Mesenchymal stem cell (in vitro differentiated cells and primary cell): ENCODE data around the gene QRFPR.

Experiments
- DNase-seq: peaks from one replicate; pipeline ENCODE4 v3.0.0-alpha.2; 2013
- H2AFZ ChIP-seq: one replicate; pipeline ENCODE4 v1.6.1; 2013; ENCODE audit warnings: low read depth, mild to moderate bottlenecking, control low read depth, inconsistent platforms, low read length, moderate library complexity
- H2AK5ac ChIP-seq: 2 replicates; pipeline ENCODE4 v1.6.1; 2013; ENCODE audit warnings: low read length, moderate library complexity, mild to moderate bottlenecking, inconsistent platforms; ENCODE audit not compliant: severe bottlenecking
- H2BK120ac ChIP-seq: one replicate; pipeline ENCODE4 v1.6.1; 2013; ENCODE audit warnings: low read depth, mild to moderate bottlenecking, inconsistent platforms, low read length, moderate library complexity
- H2BK12ac ChIP-seq, 2 experiments: one replicate each; pipeline ENCODE4 v1.6.1; 2013; ENCODE audit warnings: inconsistent platforms in 2 of 2, low read length in 2 of 2, mild to moderate bottlenecking in 2 of 2, moderate library complexity in 2 of 2, control low read depth in 1 of 2
- H2BK15ac ChIP-seq: one replicate; pipeline ENCODE4 v1.6.1; 2013; ENCODE audit warnings: mild to moderate bottlenecking, low read depth, inconsistent platforms; ENCODE audit not compliant: poor library complexity, severe bottlenecking
- H2BK5ac ChIP-seq: 2 replicates; pipeline ENCODE4 v1.6.1; 2013; ENCODE audit warnings: low read depth, mild to moderate bottlenecking, low read length, control low read depth, inconsistent platforms; ENCODE audit not compliant: poor library complexity, severe bottlenecking
- H3K14ac ChIP-seq, 2 experiments: one replicate each; pipeline ENCODE4 v1.6.1; 2013; ENCODE audit warnings: inconsistent platforms in 2 of 2, low read length in 2 of 2, control low read depth in 1 of 2, mild to moderate bottlenecking in 1 of 2, moderate library complexity in 1 of 2
- H3K18ac ChIP-seq, 2 experiments: one replicate each; pipeline ENCODE4 v1.6.1; 2013; ENCODE audit warnings: inconsistent platforms in 2 of 2, low read length in 2 of 2, control low read depth in 1 of 2, low read depth in 1 of 2, mild to moderate bottlenecking in 1 of 2
- H3K23ac ChIP-seq, 2 experiments: one replicate each; pipeline ENCODE4 v1.6.1; 2013; ENCODE audit warnings: inconsistent platforms in 2 of 2, low read length in 2 of 2, mild to moderate bottlenecking in 2 of 2, moderate library complexity in 2 of 2, control low read depth in 1 of 2
- H3K27ac ChIP-seq: 2 replicates; pipeline ENCODE4 v1.5.1; 2013; ENCODE audit warnings: mild to moderate bottlenecking, moderate library complexity, low read length, control low read depth, inconsistent platforms; ENCODE audit not compliant: poor library complexity, severe bottlenecking
- H3K27me3 ChIP-seq, 2 experiments: 2 replicates each; pipeline versions ENCODE4 v1.6.1 to v1.7.0; 2013; ENCODE audit warnings: low read length in 2 of 2, mild to moderate bottlenecking in 2 of 2, moderate library complexity in 2 of 2, control low read depth in 1 of 2, inconsistent platforms in 1 of 2; ENCODE audit not compliant: control insufficient read depth in 1 of 2, insufficient read depth in 1 of 2
- H3K36me3 ChIP-seq, 2 experiments: 2 replicates each; pipeline versions ENCODE4 v1.6.1 to v1.7.0; 2013; ENCODE audit warnings: low read length in 2 of 2, control low read depth in 1 of 2, inconsistent platforms in 1 of 2, low read depth in 1 of 2, mild to moderate bottlenecking in 1 of 2; ENCODE audit not compliant: insufficient read depth in 2 of 2, control insufficient read depth in 1 of 2
- H3K4ac ChIP-seq, 2 experiments: one replicate each; pipeline ENCODE4 v1.6.1; 2013; ENCODE audit warnings: inconsistent platforms in 2 of 2, low read length in 2 of 2, mild to moderate bottlenecking in 2 of 2, moderate library complexity in 2 of 2, control low read depth in 1 of 2, low read depth in 1 of 2
- H3K4me1 ChIP-seq: 2 replicates; pipeline ENCODE4 v1.6.1; 2013; ENCODE audit warnings: low read depth, low read length, control low read depth; ENCODE audit not compliant: control insufficient read depth, insufficient read depth
- H3K4me2 ChIP-seq: 2 replicates; pipeline ENCODE4 v1.6.1; 2013; ENCODE audit warnings: low read length, mild to moderate bottlenecking, inconsistent platforms; ENCODE audit not compliant: poor library complexity, severe bottlenecking
- H3K4me3 ChIP-seq, 2 experiments: 2 replicates each; pipeline versions ENCODE4 v1.5.1 to v1.7.0; 2013; ENCODE audit warnings: low read length in 2 of 2, mild to moderate bottlenecking in 2 of 2, control low read depth in 1 of 2, low read depth in 1 of 2; ENCODE audit not compliant: insufficient read depth in 1 of 2
- H3K79me1 ChIP-seq: replicated peaks from 2 replicates; pipeline ENCODE4 v1.6.1; 2013; ENCODE audit warnings: mild to moderate bottlenecking, control low read depth, low read length, inconsistent platforms; ENCODE audit not compliant: poor library complexity, severe bottlenecking
- H3K9ac ChIP-seq: 2 replicates; pipeline ENCODE4 v1.7.0; 2013; ENCODE audit warnings: mild to moderate bottlenecking, low read length, moderate library complexity
- H3K9me3 ChIP-seq: 2 replicates; pipeline ENCODE4 v1.7.0; 2013; ENCODE audit warnings: mild to moderate bottlenecking, low read length; ENCODE audit not compliant: control insufficient read depth
- H4K8ac ChIP-seq: one replicate; pipeline ENCODE4 v1.6.1; 2013; ENCODE audit warnings: inconsistent platforms, mild to moderate bottlenecking, low read length, moderate library complexity
- H4K91ac ChIP-seq: one replicate; pipeline ENCODE4 v1.6.1; 2013; ENCODE audit warnings: mild to moderate bottlenecking, low read length, inconsistent platforms
- WGBS: methylation state at CpG from one replicate; pipeline ENCODE4 v1.1.7; 2013; ENCODE audit warnings: mixed read lengths; 5-methylcytosine and 5-hydroxymethylcytosine counted together

QRFPR gene

GRCh38 chr4:121376556-121376955 is 4.3 kb downstream of the QRFPR start:
- Histone ChIP-seq H3K4me3 (no peak overlapping the region), H2BK5ac (no peak overlapping the region), H3K36me3 (no peaks in the 10 kb centered on the region), H3K23ac (no peak overlapping the region), H3K27ac (no peak overlapping the region), H3K9ac (no peak overlapping the region), H3K4me1 (peaks cover 11% of the 10 kb centered on the region), H2AFZ (no peak overlapping the region), H3K14ac (no peak overlapping the region), H4K8ac (no peak overlapping the region), H3K4ac (no peak overlapping the region), H2BK120ac (no peak overlapping the region), H3K27me3 (peaks cover 7 to 30% of the 10 kb centered on the region in 2 experiments), H2AK5ac (no peak overlapping the region), H3K18ac (no peak overlapping the region), H3K9me3 (no peaks in the 10 kb centered on the region), H2BK15ac (no peak overlapping the region), H4K91ac (no peak overlapping the region), H3K79me1 (no peaks in the 10 kb centered on the region), H3K4me2 (no peak overlapping the region), H2BK12ac (no peak overlapping the region)
- WGBS: 85% methylated on average over 2 of the region's 2 CpGs
- DNase-seq: no peak

GRCh38 chr4:121376097-121376496 is 4.7 kb downstream of the QRFPR start:
- H3K4ac ChIP-seq: no peak overlapping the region
- H3K79me1 ChIP-seq: no peaks in the 10 kb centered on the region
- no peak overlapping the region for H3K14ac ChIP-seq
- H3K4me3 ChIP-seq: no peak overlapping the region
- H3K36me3 ChIP-seq: no peaks in the 10 kb centered on the region
- H2BK120ac ChIP-seq: no peak overlapping the region
- H3K18ac ChIP-seq: no peak overlapping the region
- no peak overlapping the region for H3K27ac ChIP-seq
- H3K9ac ChIP-seq: no peak overlapping the region
- no peak overlapping the region for H2BK5ac ChIP-seq
- H2AFZ ChIP-seq: no peak overlapping the region
- H2BK15ac ChIP-seq: no peak overlapping the region
- no peak overlapping the region for H4K91ac ChIP-seq
- no peaks in the 10 kb centered on the region for H3K9me3 ChIP-seq
- no peak overlapping the region for H3K4me2 ChIP-seq
- no peak for DNase-seq
- peaks cover 11% of the 10 kb centered on the region for H3K4me1 ChIP-seq
- no peak overlapping the region for H2AK5ac ChIP-seq
- WGBS: 55% methylated on average over 1 of the region's 1 CpG
- H3K27me3 ChIP-seq: peaks cover 7 to 25% of the 10 kb centered on the region in 2 experiments
- no peak overlapping the region for H4K8ac ChIP-seq
- H2BK12ac ChIP-seq: no peak overlapping the region
- H3K23ac ChIP-seq: no peak overlapping the region

GRCh38 chr4:121375262-121375661 is 5.6 kb downstream of the QRFPR start:
- Histone ChIP-seq H2BK5ac (no peak overlapping the region), H3K9me3 (no peaks in the 10 kb centered on the region), H3K4ac (no peak overlapping the region)

GRCh38 chr4:121373841-121374240 is 7.0 kb downstream of the QRFPR start:
- Histone ChIP-seq H2BK120ac (no peak overlapping the region), H2BK5ac (no peak overlapping the region), H3K9ac (no peak overlapping the region), H2AK5ac (no peak overlapping the region), H2BK15ac (no peak overlapping the region), H3K4me1 (peaks cover 2% of the 10 kb centered on the region), H3K4ac (no peak overlapping the region), H2BK12ac (no peak overlapping the region), H3K4me2 (no peak overlapping the region), H3K18ac (no peak overlapping the region), H2AFZ (no peak overlapping the region), H4K8ac (no peak overlapping the region), H3K79me1 (no peaks in the 10 kb centered on the region), H3K27me3 (peaks cover 0 to 2% of the 10 kb centered on the region in 2 experiments), H4K91ac (no peak overlapping the region), H3K4me3 (no peak overlapping the region), H3K23ac (no peak overlapping the region), H3K9me3 (no peaks in the 10 kb centered on the region), H3K27ac (no peak overlapping the region), H3K14ac (no peak overlapping the region), H3K36me3 (no peaks in the 10 kb centered on the region)
- 89% methylated on average over 4 of the region's 6 CpGs for WGBS
- DNase-seq: no peak

More at GRCh38 chr4:121375262-121375661, 5.6 kb downstream of the QRFPR start:
- Histone ChIP-seq H4K91ac (no peak overlapping the region), H4K8ac (no peak overlapping the region), H2AFZ (no peak overlapping the region), H3K23ac (no peak overlapping the region), H3K4me2 (no peak overlapping the region), H3K4me1 (peaks cover 3% of the 10 kb centered on the region), H3K18ac (no peak overlapping the region), H3K79me1 (no peaks in the 10 kb centered on the region), H2BK120ac (no peak overlapping the region), H2BK12ac (no peak overlapping the region), H2AK5ac (no peak overlapping the region), H3K9ac (no peak overlapping the region), H3K14ac (no peak overlapping the region), H3K36me3 (no peaks in the 10 kb centered on the region), H3K4me3 (no peak overlapping the region), H3K27ac (no peak overlapping the region), H2BK15ac (no peak overlapping the region), H3K27me3 (peaks cover 5 to 17% of the 10 kb centered on the region in 2 experiments)
- peak; percentile 21 for DNase-seq
